ACC112 (cell line): ENCODE data around the gene ST6GALNAC3.
"Not testable (repeated sequence)": the region's sequence is repeated elsewhere in the genome, so short reads cannot be mapped to it uniquely, and the experiment has no call there.

Experiments
- H2AFZ ChIP-seq: fragments of 200-600 bp; sonication (generic); one replicate; pipeline ENCODE4 v1.6.0; 2017; ENCODE audit warnings: antibody characterized with exemption, low read length; ENCODE audit not compliant: unreplicated experiment
- H3K27ac ChIP-seq: fragments of 200-600 bp; sonication (generic); 2 replicates; pipeline ENCODE4 v1.5.1; 2014; ENCODE audit warnings: low read depth, mild to moderate bottlenecking, antibody characterized with exemption, low read length, moderate library complexity
- H3K27me3 ChIP-seq: fragments of 200-600 bp; sonication (generic); 2 replicates; pipeline ENCODE4 v1.6.1; 2014; ENCODE audit warnings: mild to moderate bottlenecking, antibody characterized with exemption, low read length, moderate library complexity, mixed read lengths; ENCODE audit not compliant: insufficient read depth
- H3K36me3 ChIP-seq: fragments of 200-600 bp; sonication (generic); 2 replicates; pipeline ENCODE4 v1.6.1; 2016; ENCODE audit warnings: mild to moderate bottlenecking, antibody characterized with exemption, low read length, moderate library complexity, mixed read lengths; ENCODE audit not compliant: insufficient read depth
- H3K4me1 ChIP-seq: fragments of 200-600 bp; sonication (generic); one replicate; pipeline ENCODE4 v1.6.1; 2016; ENCODE audit warnings: low read length, mixed read lengths; ENCODE audit not compliant: insufficient read depth, unreplicated experiment, control insufficient read depth
- H3K4me3 ChIP-seq: fragments of 200-600 bp; sonication (generic); 2 replicates; pipeline ENCODE4 v1.5.1; 2014; ENCODE audit warnings: mild to moderate bottlenecking, low read depth, low read length
- H3K79me2 ChIP-seq: fragments of 200-600 bp; sonication (generic); one replicate; pipeline ENCODE4 v1.6.0; 2016; ENCODE audit warnings: low read length; ENCODE audit not compliant: control insufficient read depth, unreplicated experiment, insufficient read depth

The ST6GALNAC3 gene

GRCh38 chr1:76639181-76639580, 564.6 kb downstream of the ST6GALNAC3 start:
- H2AFZ ChIP-seq = no peak overlapping the region
- no peaks in the 10 kb centered on the region for H3K79me2 ChIP-seq
- no peak overlapping the region for H3K27ac ChIP-seq
- H3K4me1 ChIP-seq = peaks cover 14% of the 10 kb centered on the region
- H3K4me3 ChIP-seq = no peak overlapping the region
- H3K36me3 ChIP-seq = no peaks in the 10 kb centered on the region
- H3K27me3 ChIP-seq = no peaks in the 10 kb centered on the region

GRCh38 chr1:76640092-76640491, 565.5 kb downstream of the ST6GALNAC3 start:
- H3K4me1 ChIP-seq = peaks cover 14% of the 10 kb centered on the region
- no peaks in the 10 kb centered on the region for H3K36me3 ChIP-seq
- H3K4me3 ChIP-seq = no peak overlapping the region
- H3K27ac ChIP-seq = no peak overlapping the region
- no peaks in the 10 kb centered on the region for H3K79me2 ChIP-seq
- H3K27me3 ChIP-seq = no peaks in the 10 kb centered on the region
- H2AFZ ChIP-seq = no peak overlapping the region

GRCh38 chr1:76640723-76641122, 566.2 kb downstream of the ST6GALNAC3 start:
- Histone ChIP-seq H3K79me2 (no peaks in the 10 kb centered on the region), H3K4me3 (no peak overlapping the region), H3K27ac (no peak overlapping the region), H3K36me3 (no peaks in the 10 kb centered on the region), H2AFZ (no peak overlapping the region), H3K4me1 (peaks cover 14% of the 10 kb centered on the region), H3K27me3 (peaks cover 1% of the 10 kb centered on the region; the same call in 1 of the 2 replicates)

- no peak overlapping the region for H3K4me3 ChIP-seq
- no peaks in the 10 kb centered on the region for H3K79me2 ChIP-seq
Observed at GRCh38 chr1:76644139-76644538, 569.6 kb downstream of the ST6GALNAC3 start.

GRCh38 chr1:76652860-76653259, 578.3 kb downstream of the ST6GALNAC3 start:
- H3K27me3 ChIP-seq, H2AFZ ChIP-seq, H3K4me1 ChIP-seq, H3K36me3 ChIP-seq, H3K27ac ChIP-seq, H3K4me3 ChIP-seq, H3K79me2 ChIP-seq: not testable (repeated sequence)

More at GRCh38 chr1:76644139-76644538, 569.6 kb downstream of the ST6GALNAC3 start:
- H3K4me1 ChIP-seq = peaks cover 9% of the 10 kb centered on the region
- H3K27me3 ChIP-seq = peaks cover 6% of the 10 kb centered on the region; the same call in 1 of the 2 replicates
- no peak overlapping the region for H2AFZ ChIP-seq
- H3K27ac ChIP-seq = no peak overlapping the region
- H3K36me3 ChIP-seq = no peaks in the 10 kb centered on the region

GRCh38 chr1:76657623-76658022, 583.1 kb downstream of the ST6GALNAC3 start:
- H2AFZ ChIP-seq = no peak overlapping the region
- H3K27ac ChIP-seq = no peak overlapping the region
- no peaks in the 10 kb centered on the region for H3K4me1 ChIP-seq
- H3K36me3 ChIP-seq = no peaks in the 10 kb centered on the region
- H3K79me2 ChIP-seq = no peaks in the 10 kb centered on the region
- peaks cover 27% of the 10 kb centered on the region; the same call in 1 of the 2 replicates for H3K27me3 ChIP-seq
- no peak overlapping the region for H3K4me3 ChIP-seq

GRCh38 chr1:76659171-76659940, 584.8 kb downstream of the ST6GALNAC3 start:
- no peaks in the 10 kb centered on the region for H3K79me2 ChIP-seq

GRCh38 chr1:76661531-76661930, 587.0 kb downstream of the ST6GALNAC3 start:
- Histone ChIP-seq H3K27ac (no peak overlapping the region), H3K4me1 (no peaks in the 10 kb centered on the region), H3K36me3 (no peaks in the 10 kb centered on the region), H2AFZ (no peak overlapping the region), H3K27me3 (peaks cover 28% of the 10 kb centered on the region; the same call in 1 of the 2 replicates), H3K79me2 (no peaks in the 10 kb centered on the region), H3K4me3 (no peak overlapping the region)

More at GRCh38 chr1:76659171-76659940, 584.8 kb downstream of the ST6GALNAC3 start:
- no peak overlapping the region for H2AFZ ChIP-seq
- peaks cover 33% of the 10 kb centered on the region; the same call in 1 of the 2 replicates for H3K27me3 ChIP-seq
- no peaks in the 10 kb centered on the region for H3K4me1 ChIP-seq
- H3K27ac ChIP-seq = no peak overlapping the region
- no peaks in the 10 kb centered on the region for H3K36me3 ChIP-seq
- no peak overlapping the region for H3K4me3 ChIP-seq

- Histone ChIP-seq H3K79me2 (no peaks in the 10 kb centered on the region), H3K36me3 (no peaks in the 10 kb centered on the region), H2AFZ (no peak overlapping the region)
Observed at GRCh38 chr1:76666499-76666898, 592.0 kb downstream of the ST6GALNAC3 start.

GRCh38 chr1:76668046-76668445, 593.5 kb downstream of the ST6GALNAC3 start:
- Histone ChIP-seq H3K4me1 (no peaks in the 10 kb centered on the region), H3K27me3 (0 out of 2 replicates have a peak, but pooled peaks cover 3% of the 10 kb centered on the region), H2AFZ (no peak overlapping the region), H3K4me3 (peak overlapping the region; percentile 25; the same call in 1 of the 2 replicates), H3K27ac (no peak overlapping the region), H3K79me2 (no peaks in the 10 kb centered on the region), H3K36me3 (no peaks in the 10 kb centered on the region)

More at GRCh38 chr1:76666499-76666898, 592.0 kb downstream of the ST6GALNAC3 start:
- H3K4me3 ChIP-seq = no peak overlapping the region
- no peak overlapping the region for H3K27ac ChIP-seq
- no peaks in the 10 kb centered on the region for H3K4me1 ChIP-seq
- H3K27me3 ChIP-seq = peaks cover 17% of the 10 kb centered on the region; the same call in 1 of the 2 replicates

- no peaks in the 10 kb centered on the region for H3K4me1 ChIP-seq
- H2AFZ ChIP-seq = no peak overlapping the region
- H3K27me3 ChIP-seq = no peaks in the 10 kb centered on the region
- no peaks in the 10 kb centered on the region for H3K36me3 ChIP-seq
- no peaks in the 10 kb centered on the region for H3K79me2 ChIP-seq
- H3K27ac ChIP-seq = no peak overlapping the region
- no peak overlapping the region for H3K4me3 ChIP-seq
Observed at GRCh38 chr1:76669131-76669530, 594.6 kb downstream of the ST6GALNAC3 start.
